Keratinocyte (primary cell): Measurements from ENCODE around the gene TNIK. TPM values are rescaled to one million over a fixed set of nuclear protein-coding genes. Genes with fewer than 3 reads are reported as not detected.

Experiments
- DNase-seq: peaks from one replicate; pipeline ENCODE4 v3.0.0-alpha.2; 2011; ENCODE audit warnings: low read depth, missing footprints, low spot score
- FAIRE-seq: peaks from 2 replicates; lab custom pipeline; 2011; peaks lifted over from hg19 to GRCh38; lab: Jason Lieb, UNC
- H2AFZ ChIP-seq: 2 replicates; pipeline ENCODE4 v1.6.0; 2012; ENCODE audit warnings: low read length, control low read depth, inconsistent platforms; ENCODE audit not compliant: control insufficient read depth
- H3K27ac ChIP-seq: 2 replicates; pipeline ENCODE4 v1.5.1; 2011; ENCODE audit warnings: low read length; ENCODE audit not compliant: control insufficient read depth, insufficient read depth
- H3K27me3 ChIP-seq: 3 replicates; pipeline ENCODE4 v1.6.0; 2011; ENCODE audit warnings: low read length; ENCODE audit not compliant: control insufficient read depth, insufficient read depth; ENCODE audit errors: extremely low read depth
- H3K36me3 ChIP-seq, 2 experiments: 2 replicates in 1 of 2; 3 replicates in 1 of 2; pipeline ENCODE4 v1.5.1; 2011; ENCODE audit warnings: low read length in 2 of 2, mild to moderate bottlenecking in 1 of 2; ENCODE audit not compliant: control insufficient read depth in 2 of 2, insufficient read depth in 2 of 2; ENCODE audit errors: extremely low read depth in 1 of 2
- H3K4me1 ChIP-seq: 3 replicates; pipeline ENCODE4 v1.5.1; 2011; ENCODE audit warnings: low read length; ENCODE audit not compliant: control insufficient read depth, insufficient read depth; ENCODE audit errors: extremely low read depth
- H3K4me2 ChIP-seq: 3 replicates; pipeline ENCODE4 v1.6.0; 2011; ENCODE audit warnings: low read depth, low read length; ENCODE audit not compliant: control insufficient read depth, insufficient read depth; ENCODE audit errors: extremely low read depth
- H3K4me3 ChIP-seq, 3 experiments: fragments of 200-600 bp in 1 of 3; sonication (generic) in 1 of 3; 2 replicates in 2 of 3; 3 replicates in 1 of 3; pipeline ENCODE4 v1.5.1; 2011 to 2016; ENCODE audit warnings: low read length in 3 of 3, mild to moderate bottlenecking in 3 of 3, control low read depth in 2 of 3, inconsistent platforms in 1 of 3, low read depth in 1 of 3, mixed read lengths in 1 of 3, mixed run types in 1 of 3, moderate library complexity in 1 of 3; ENCODE audit not compliant: control insufficient read depth in 2 of 3, insufficient read depth in 2 of 3; ENCODE audit errors: extremely low read depth in 1 of 3
- H3K79me2 ChIP-seq: 2 replicates; pipeline ENCODE4 v1.6.0; 2012; ENCODE audit warnings: low read length; ENCODE audit not compliant: control insufficient read depth, insufficient read depth
- H3K9ac ChIP-seq: 3 replicates; pipeline ENCODE4 v1.6.0; 2011; ENCODE audit warnings: low read length; ENCODE audit not compliant: control insufficient read depth, insufficient read depth; ENCODE audit errors: extremely low read depth
- H3K9me1 ChIP-seq: 3 replicates; pipeline ENCODE4 v1.6.0; 2011; ENCODE audit warnings: low read length; ENCODE audit not compliant: control insufficient read depth, insufficient read depth; ENCODE audit errors: extremely low read depth
- H3K9me3 ChIP-seq: 2 replicates; pipeline ENCODE4 v1.5.1; 2012; ENCODE audit warnings: low read depth, low read length; ENCODE audit not compliant: control insufficient read depth
- H4K20me1 ChIP-seq: 3 replicates; pipeline ENCODE4 v1.6.0; 2011; ENCODE audit warnings: low read length; ENCODE audit not compliant: control insufficient read depth, insufficient read depth; ENCODE audit errors: extremely low read depth
- CTCF ChIP-seq, 3 experiments: IDR thresholded peaks in 1 of 3; conservative IDR thresholded peaks in 1 of 3; optimal IDR thresholded peaks in 1 of 3; 2 replicates in 2 of 3; 3 replicates in 1 of 3; pipeline versions ENCODE3 to v1.5.1; 2011; ENCODE audit warnings: low read length in 3 of 3, mild to moderate bottlenecking in 3 of 3, moderate library complexity in 2 of 3, control low read depth in 1 of 3, inconsistent platforms in 1 of 3; ENCODE audit not compliant: insufficient read depth in 2 of 3; ENCODE audit errors: extremely low read depth in 1 of 3
- EZH2 ChIP-seq: IDR thresholded peaks from one replicate; pipeline ENCODE4 v1.6.1; 2012; ENCODE audit warnings: inconsistent platforms, mild to moderate bottlenecking, low read length, moderate library complexity
- dilution Hi-C: fragments of 300-500 bp; cut with MboI; formaldehyde crosslinking; loops from one replicate; pipeline ENCODE4 v1.7.0; 2020; ENCODE audit warnings: low sequenced_read_pairs; ENCODE audit not compliant: extremely low pct_ligation_motif_present
- polyA plus RNA-seq, 5 experiments: library from polyadenylated mRNA; depleted of rRNA in 3 of 5; stranded (reverse) in 3 of 5; stranded (forward) in 1 of 5; unstranded in 1 of 5; fragments of >200 nt; gene quantifications; 1 replicate in 1 of 5; 2 replicates in 3 of 5; 3 replicates in 1 of 5; pipeline versions ENCODE4 v1.2.1 to v1.2.3, GENCODE V29; 2011 to 2012; ENCODE audit warnings: missing spikeins in 2 of 5, low read depth in 1 of 5, low replicate concordance in 1 of 5

TNIK gene
- polyA plus RNA-seq, 1 donor (not counting 4 experiments of a cell fraction or from before 2014, with no cell fraction given) = 4.4 TPM

GRCh38 chr3:171115667-171116066 lies 344.5 kb downstream of the TNIK start:
- Histone ChIP-seq H3K4me1 (peaks cover 10% of the 10 kb centered on the region), H4K20me1 (no peaks in the 10 kb centered on the region), H3K4me2 (no peak overlapping the region), H3K79me2 (no peaks in the 10 kb centered on the region), H3K27ac (no peak overlapping the region), H2AFZ (no peak overlapping the region), H3K4me3 (no peak overlapping the region), H3K36me3 (peaks cover 0 to 5% of the 10 kb centered on the region in 2 experiments), H3K9ac (no peak overlapping the region), H3K9me1 (no peaks in the 10 kb centered on the region), H3K9me3 (no peaks in the 10 kb centered on the region), H3K27me3 (no peaks in the 10 kb centered on the region)
- DNase-seq (no peak), FAIRE-seq (no peak)
- no peak for TF ChIP-seq CTCF (optimal IDR thresholded peaks at IDR 0.05 in 1 of 3, IDR thresholded peaks at IDR 0.05 in 1 of 3, conservative IDR thresholded peaks at IDR 0.05 in 1 of 3; ENCODE audit: extremely low read depth in 1 of 3, insufficient read depth in 2 of 3, low read length in 3 of 3)
- no peak for TF ChIP-seq EZH2
- dilution Hi-C loops = no loop called here

GRCh38 chr3:171113716-171114115 lies 346.5 kb downstream of the TNIK start:
- FAIRE-seq (no peak), DNase-seq (no peak)
- Histone ChIP-seq H3K9ac (no peak overlapping the region), H2AFZ (no peak overlapping the region), H3K4me1 (peaks cover 10% of the 10 kb centered on the region), H3K4me3 (no peak overlapping the region), H3K79me2 (no peaks in the 10 kb centered on the region), H3K4me2 (no peak overlapping the region), H3K27ac (no peak overlapping the region), H4K20me1 (no peaks in the 10 kb centered on the region), H3K9me3 (no peaks in the 10 kb centered on the region), H3K9me1 (no peaks in the 10 kb centered on the region), H3K36me3 (peaks cover 0 to 8% of the 10 kb centered on the region in 2 experiments), H3K27me3 (no peaks in the 10 kb centered on the region)
- TF ChIP-seq CTCF (optimal IDR thresholded peaks at IDR 0.05 in 1 of 3, IDR thresholded peaks at IDR 0.05 in 1 of 3, conservative IDR thresholded peaks at IDR 0.05 in 1 of 3; ENCODE audit: extremely low read depth in 1 of 3, insufficient read depth in 2 of 3, low read length in 3 of 3) = peak in 1 of 3 experiments; percentile 3
- TF ChIP-seq EZH2 = no peak
- dilution Hi-C loops = no loop called here
